Measurements from ENCODE around the gene C1QTNF2. TPM values are rescaled to one million over a fixed set of nuclear protein-coding genes. Genes with fewer than 3 reads are reported as not detected.

Gene C1QTNF2
- total RNA-seq, 8 experiments from 2014 or later: 0.05 to 0.86 (median 0.25) TPM; not detected in 1

DNA sequence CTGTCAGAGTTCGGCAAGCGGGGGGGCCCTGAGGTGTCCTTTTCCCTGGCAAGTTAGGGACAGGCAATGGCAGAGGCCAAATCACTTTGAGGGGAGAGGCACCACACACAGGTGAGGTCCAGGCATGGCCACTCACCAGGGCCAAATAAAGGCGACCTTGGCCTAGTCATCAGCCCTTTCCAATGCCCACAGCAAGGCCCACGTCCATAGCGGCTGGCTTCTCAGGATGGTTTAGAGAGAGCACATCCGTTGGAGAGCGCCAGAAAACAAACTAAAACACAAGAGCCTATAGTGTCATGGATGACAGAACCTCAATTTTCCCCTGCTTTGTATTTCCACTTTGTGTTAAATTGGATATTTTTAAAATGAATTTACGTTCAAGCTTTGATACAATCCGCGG lies 65.1 kb downstream of the C1QTNF2 start:
- ATAC-seq (replicated peaks in 6 of 8): no peak
- WGBS, 10 experiments: 69 to 97% (median 90%) methylated on average over 3 to 7 of the region's 10 CpGs; no CpG with 5 or more reads in 4 of the 10 experiments
- H3K4me1 ChIP-seq (replicated peaks in 1 of 2): no peaks in the 10 kb centered on the region
- in situ Hi-C loops (cut with MboI; ENCODE audit: low pct_unique_long_range_greater_than_20kb in 2 of 9, low sequenced_read_pairs in 9 of 9, unreplicated experiment in 9 of 9): no loop called here
- no peak overlapping the region for H3K27ac ChIP-seq
- H3K4me3 ChIP-seq: no peak overlapping the region

GRCh38 chr5:160303690-160304089 lies 66.7 kb downstream of the C1QTNF2 start:
- in situ Hi-C loops (cut with MboI; ENCODE audit: low pct_unique_long_range_greater_than_20kb in 2 of 9, low sequenced_read_pairs in 9 of 9, unreplicated experiment in 9 of 9): no loop called here
- ATAC-seq (replicated peaks in 6 of 8): no peak

GRCh38 chr5:160298189-160298588 lies 72.2 kb downstream of the C1QTNF2 start:
- in situ Hi-C loops (cut with MboI; ENCODE audit: low pct_unique_long_range_greater_than_20kb in 2 of 9, low sequenced_read_pairs in 9 of 9, unreplicated experiment in 9 of 9): no loop called here
- WGBS, 10 experiments: 63 to 100% (median 92%) methylated on average over 3 to 10 of the region's 10 CpGs; no CpG with 5 or more reads in 2 of the 10 experiments
- H3K4me1 ChIP-seq (replicated peaks in 1 of 2): peaks cover 8 to 12% of the 10 kb centered on the region in 2 donors
- no peak overlapping the region for H3K27ac ChIP-seq
- no peak for ATAC-seq (replicated peaks in 6 of 8)
- H3K4me3 ChIP-seq: no peak overlapping the region

More at GRCh38 chr5:160303690-160304089, 66.7 kb downstream of the C1QTNF2 start:
- no peak overlapping the region for H3K27ac ChIP-seq
- no peak overlapping the region for H3K4me3 ChIP-seq
- H3K4me1 ChIP-seq (replicated peaks in 1 of 2): no peaks in the 10 kb centered on the region
- 67 to 100% (median 78%) methylated on average over 1 to 2 of the region's 3 CpGs; no CpG with 5 or more reads in 4 of the 10 experiments for WGBS, 10 experiments

DNA sequence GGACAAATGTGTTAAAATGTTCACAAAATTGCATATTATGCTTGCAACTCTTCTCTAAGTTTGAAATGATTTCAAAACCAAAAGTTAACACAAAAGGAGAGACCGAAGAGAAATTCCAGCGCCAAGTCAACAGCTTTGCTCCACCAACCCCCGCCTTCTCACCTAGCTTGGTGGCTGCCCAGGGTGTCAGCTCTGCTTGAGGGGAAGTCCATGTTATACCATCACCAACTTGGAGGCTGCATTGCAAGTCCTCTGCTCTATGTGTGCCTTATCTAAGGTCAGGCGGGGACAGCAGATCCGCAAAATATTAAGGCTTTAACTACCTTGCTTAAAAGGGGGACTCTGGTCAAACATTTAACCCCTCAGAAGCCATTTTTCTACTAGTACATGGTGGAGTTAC lies 72.7 kb downstream of the C1QTNF2 start:
- in situ Hi-C loops (cut with MboI; ENCODE audit: low pct_unique_long_range_greater_than_20kb in 2 of 9, low sequenced_read_pairs in 9 of 9, unreplicated experiment in 9 of 9): no loop called here
- peaks cover 8 to 13% of the 10 kb centered on the region in 2 donors for H3K4me1 ChIP-seq (replicated peaks in 1 of 2)
- no peak for ATAC-seq (replicated peaks in 6 of 8)
- H3K27ac ChIP-seq: no peak overlapping the region
- WGBS, 10 experiments: 23 to 100% (median 92%) methylated on average over 2 to 5 of the region's 5 CpGs
- no peak overlapping the region for H3K4me3 ChIP-seq

Other genes with a start within 250 kb of the C1QTNF2 start
- 1 to 10 TPM in 5 of 8 experiments, not detected in 3; 1.5 to 2.6 (median 1.6) TPM for gene FABP6, start 141.1 kb downstream of the C1QTNF2 start, total RNA-seq
- 10 to 100 TPM in 1 of 8 experiments, 1 to 10 TPM in 4, under 1 TPM in 3; 0.10 to 10.0 (median 1.4) TPM for gene CCNJL, start 58.1 kb downstream of the C1QTNF2 start, total RNA-seq
- gene FAM200C, start 29.4 kb upstream of the C1QTNF2 start, total RNA-seq: 10 to 100 TPM in 5 of 8 experiments, 1 to 10 TPM in 3; 3.8 to 19.7 (median 11.6) TPM
- 10 to 100 TPM; 44.1 to 66.9 (median 61.5) TPM for gene SLU7, start 48.5 kb upstream of the C1QTNF2 start, total RNA-seq
- 100 to 1,000 TPM in 2 of 8 experiments, 10 to 100 TPM in 4, 1 to 10 TPM in 2; 3.1 to 201 (median 21.9) TPM for gene PTTG1, start 51.2 kb upstream of the C1QTNF2 start, total RNA-seq

Data from motor neuron (in vitro differentiated cells).